AG04450 (cell line): ENCODE measurements around the gene ARSB. TPM values are rescaled to one million over a fixed set of nuclear protein-coding genes. Genes with fewer than 3 reads are reported as not detected.

Source experiments
- CTCF ChIA-PET: fragments of 300-600, 350-600 bp; formaldehyde crosslinking; extraction: SDS; loops from one replicate; lab custom pipeline; 2022; ENCODE audit warnings: antibody characterized with exemption, inconsistent platforms; lab: Charles Lee
- POLR2A ChIA-PET: fragments of 350-600 bp; formaldehyde crosslinking; extraction: SDS; loops from one replicate; lab custom pipeline; 2021; ENCODE audit warnings: antibody characterized with exemption, inconsistent platforms; lab: Yijun Ruan, JAX
- DNase-seq: peaks from one replicate; pipeline ENCODE4 v3.0.0-alpha.2; 2011; ENCODE audit warnings: low read depth, low spot score
- H3K27ac ChIP-seq: one replicate; pipeline ENCODE4 v1.5.1; 2012; ENCODE audit warnings: low read depth, low read length, control low read depth
- H3K27me3 ChIP-seq: one replicate; pipeline ENCODE4 v1.6.0; 2012; ENCODE audit warnings: low read length; ENCODE audit not compliant: control insufficient read depth, insufficient read depth
- H3K4me3 ChIP-seq: 2 replicates; pipeline ENCODE4 v1.5.1; 2011; ENCODE audit warnings: mild to moderate bottlenecking, low read depth, low read length, control low read depth
- H3K9me3 ChIP-seq: 2 replicates; pipeline ENCODE4 v1.5.1; 2012; ENCODE audit warnings: low read length; ENCODE audit not compliant: control insufficient read depth, insufficient read depth
- CTCF ChIP-seq: IDR thresholded peaks from 2 replicates; pipeline ENCODE4 v1.5.1; 2011; ENCODE audit warnings: low read depth, low read length, control low read depth, inconsistent platforms
- polyA plus RNA-seq: library from polyadenylated mRNA; depleted of rRNA; stranded (reverse); fragments of >200 nt; gene quantifications from 2 replicates; pipeline ENCODE4 v1.2.3, GENCODE V29; 2011

Gene ARSB
- polyA plus RNA-seq, 1 experiment = 21.0 TPM

- CTCF ChIA-PET = interaction anchor here (0.8 kb wide), 1 partner anchor 11 kb away, joined by 3 read pairs; no protein-coding TSS in a partner anchor
- no peak for DNase-seq
- no peaks in the 10 kb centered on the region for H3K27me3 ChIP-seq
- no peak for TF ChIP-seq CTCF
- no peak overlapping the region for H3K27ac ChIP-seq
- POLR2A ChIA-PET = no interaction called here
- H3K4me3 ChIP-seq = no peak overlapping the region
- no peaks in the 10 kb centered on the region; the same call in 1 of the 2 replicates for H3K9me3 ChIP-seq
Measured at GRCh38 chr5:78813286-78813685, 171.8 kb downstream of the ARSB start.

- ChIA-PET POLR2A (no interaction called here), CTCF (no interaction called here)
- H3K9me3 ChIP-seq = no peaks in the 10 kb centered on the region; the same call in 1 of the 2 replicates
- no peaks in the 10 kb centered on the region for H3K27me3 ChIP-seq
- no peak for DNase-seq
- TF ChIP-seq CTCF = no peak
- no peak overlapping the region for H3K4me3 ChIP-seq
- H3K27ac ChIP-seq = no peak overlapping the region
Measured at GRCh38 chr5:78811866-78812265, 173.2 kb downstream of the ARSB start.

- Histone ChIP-seq H3K27me3 (no peaks in the 10 kb centered on the region), H3K4me3 (no peak overlapping the region), H3K9me3 (no peaks in the 10 kb centered on the region; the same call in 1 of the 2 replicates), H3K27ac (no peak overlapping the region)
- ChIA-PET POLR2A (interaction anchor here (1.0 kb wide), 1 partner anchor 63 kb away, joined by 4 read pairs; no protein-coding TSS in a partner anchor), CTCF (interaction anchor here (1.2 kb wide), 1 partner anchor 210 kb away, joined by 3 read pairs; no protein-coding TSS in a partner anchor)
- TF ChIP-seq CTCF = no peak
- DNase-seq = no peak
Measured at GRCh38 chr5:78811121-78811817, 173.8 kb downstream of the ARSB start.

GRCh38 chr5:78810098-78810920, 174.8 kb downstream of the ARSB start:
- DNase-seq = no peak
- ChIA-PET CTCF (interaction anchor here (0.5 to 1.2 kb wide), 3 partner anchors 10 to 449 kb away, joined by 3 read pairs; no protein-coding TSS in a partner anchor), POLR2A (interaction anchor here (0.8 to 1.0 kb wide), 2 partner anchors 49 to 62 kb away, joined by 3 to 4 read pairs; no protein-coding TSS in a partner anchor)
- Histone ChIP-seq H3K27ac (no peak overlapping the region), H3K9me3 (no peaks in the 10 kb centered on the region; the same call in 1 of the 2 replicates), H3K4me3 (no peak overlapping the region), H3K27me3 (no peaks in the 10 kb centered on the region)
- no peak for TF ChIP-seq CTCF
